Neuron (in vitro differentiated cells): Measurements from ENCODE around the gene PDE4C.

ENCODE experiments used
- H2AFZ ChIP-seq: one replicate; pipeline ENCODE4 v1.6.1; 2013; ENCODE audit warnings: low read depth, mild to moderate bottlenecking, inconsistent platforms, low read length, moderate library complexity
- H3K27me3 ChIP-seq: one replicate; pipeline ENCODE4 v1.6.1; 2013; ENCODE audit warnings: low read length; ENCODE audit not compliant: insufficient read depth
- H3K36me3 ChIP-seq: one replicate; pipeline ENCODE4 v1.6.1; 2013; ENCODE audit warnings: low read length; ENCODE audit not compliant: insufficient read depth
- H3K4me1 ChIP-seq: one replicate; pipeline ENCODE4 v1.6.1; 2013; ENCODE audit warnings: low read length; ENCODE audit not compliant: insufficient read depth
- H3K4me3 ChIP-seq: 2 replicates; pipeline ENCODE4 v1.5.1; 2013; ENCODE audit warnings: mild to moderate bottlenecking, low read length, moderate library complexity
- H3K9me3 ChIP-seq: one replicate; pipeline ENCODE4 v1.6.1; 2013; ENCODE audit warnings: low read length

The PDE4C gene

DNA sequence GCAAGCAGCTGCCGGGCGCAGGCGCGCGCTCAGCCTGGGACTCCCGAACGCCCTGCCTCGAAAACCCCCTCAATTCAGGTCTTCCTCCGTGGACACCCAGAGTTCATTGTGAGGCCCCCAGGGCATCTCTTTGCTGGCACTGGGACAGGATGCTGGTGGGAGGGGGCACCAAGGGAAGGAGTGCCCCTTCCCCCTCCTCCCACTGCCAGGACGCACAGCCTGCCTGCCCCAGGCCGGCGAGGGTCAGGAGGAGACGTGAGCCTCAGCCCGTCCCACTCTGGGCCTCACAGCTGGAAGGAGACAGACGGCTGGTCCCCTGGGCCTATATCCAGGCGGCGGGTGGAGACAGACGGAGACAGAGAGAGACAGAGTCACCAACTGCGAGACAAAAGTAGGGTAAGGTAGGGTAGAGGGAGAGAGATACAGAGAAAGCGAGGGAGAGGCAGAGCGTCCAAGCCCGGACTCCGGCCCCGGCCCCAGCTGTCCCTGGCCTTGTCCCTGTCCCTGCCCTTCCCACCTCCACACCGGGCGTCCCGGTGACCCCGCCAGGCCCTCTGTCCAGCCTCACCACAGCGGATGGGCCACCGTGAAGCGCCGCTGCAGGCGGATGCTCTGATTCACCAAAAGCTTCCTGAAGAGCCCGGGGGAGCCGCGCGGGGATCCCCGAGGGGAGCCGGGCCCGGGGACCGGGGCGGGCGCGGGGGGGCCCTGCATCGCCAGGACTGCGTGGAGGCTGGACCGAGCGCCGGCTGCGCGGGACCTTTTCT lies at the start of gene PDE4C:
Gene PDE4C, minus strand, starts transcription at position 737 of the 767 bp plus-strand sequence. Its CDS starts 23 bp downstream, at position 714.
- peaks cover 18% of the 10 kb centered on the region for H3K27me3 ChIP-seq
- no peak within 1 kb of the TSS for H3K4me3 ChIP-seq
- peaks cover 10% of the 10 kb centered on the region for H3K4me1 ChIP-seq
- H2AFZ ChIP-seq, result no peak within 1 kb of the TSS
- no peaks in the 10 kb centered on the region for H3K9me3 ChIP-seq
- no peaks in the 10 kb centered on the region for H3K36me3 ChIP-seq

DNA sequence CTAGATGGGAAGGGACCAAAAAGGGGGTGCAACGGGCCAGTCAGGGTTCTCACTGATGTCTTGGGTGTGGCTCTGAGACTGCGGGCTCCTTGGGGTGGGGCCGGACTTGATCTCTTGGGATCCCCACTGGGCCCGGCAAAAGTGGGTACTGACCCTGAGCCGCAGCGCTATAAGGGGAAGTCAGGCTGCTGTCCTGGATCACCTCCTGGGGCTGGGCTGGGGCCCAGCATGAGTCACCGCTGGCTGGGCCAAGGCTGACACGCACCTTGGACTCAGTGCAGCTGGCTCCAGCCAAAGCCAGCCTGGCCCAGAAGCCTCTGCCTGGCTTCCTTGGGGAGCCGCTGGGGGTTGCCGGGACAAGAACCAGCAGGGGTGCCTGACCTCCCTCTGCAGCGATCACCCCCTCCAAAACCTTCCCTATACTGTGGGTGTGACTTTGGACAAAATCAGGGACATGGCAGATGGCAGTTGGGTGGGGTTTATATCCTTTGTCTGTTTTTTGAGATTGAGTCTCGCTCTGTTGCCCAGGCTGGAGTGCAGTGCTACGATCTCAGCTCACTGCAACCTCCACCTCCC lies 48.6 kb upstream of the PDE4C start:
- Histone ChIP-seq H3K36me3 (peaks cover 15% of the 10 kb centered on the region), H3K9me3 (no peaks in the 10 kb centered on the region), H3K27me3 (no peaks in the 10 kb centered on the region), H3K4me1 (peaks cover 7% of the 10 kb centered on the region), H3K4me3 (no peak overlapping the region), H2AFZ (no peak overlapping the region)

DNA sequence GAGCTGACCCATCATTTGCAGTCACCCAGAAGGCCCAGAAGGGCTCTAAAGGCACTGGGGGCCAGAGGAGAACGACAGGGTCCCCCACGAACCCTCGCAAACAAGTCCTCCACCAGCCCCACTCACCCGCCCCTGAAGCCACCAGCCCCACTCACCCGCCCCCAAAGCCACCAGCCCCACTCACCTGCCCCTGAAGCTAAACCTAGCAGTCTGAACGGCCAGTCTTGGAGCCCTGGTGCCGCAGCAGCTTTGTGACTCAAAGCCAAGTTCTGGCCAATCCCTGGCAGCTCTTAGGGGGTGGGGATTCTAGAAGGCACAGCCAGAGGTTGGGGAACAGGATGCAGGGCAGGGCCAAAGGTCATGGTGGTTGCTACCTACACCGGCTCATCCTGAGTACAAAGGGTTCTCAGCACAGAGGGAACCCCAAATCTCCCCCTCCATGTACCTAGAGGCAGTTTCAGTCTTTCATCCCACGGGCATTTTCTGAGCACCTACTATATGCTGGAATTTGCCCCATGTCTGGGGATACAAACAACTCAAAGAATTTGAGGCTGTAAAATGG lies 48.1 kb upstream of the PDE4C start, which contains the start of gene IQCN:
Gene IQCN, minus strand, starts transcription at position 234 of the 562 bp plus-strand sequence. CDS start 4,974 bp downstream, outside the sequence.
- Histone ChIP-seq H3K36me3 (peaks cover 15% of the 10 kb centered on the region), H3K4me1 (peaks cover 7% of the 10 kb centered on the region), H3K9me3 (no peaks in the 10 kb centered on the region), H3K27me3 (no peaks in the 10 kb centered on the region), H3K4me3 (no peak within 1 kb of the TSS), H2AFZ (no peak within 1 kb of the TSS)

DNA sequence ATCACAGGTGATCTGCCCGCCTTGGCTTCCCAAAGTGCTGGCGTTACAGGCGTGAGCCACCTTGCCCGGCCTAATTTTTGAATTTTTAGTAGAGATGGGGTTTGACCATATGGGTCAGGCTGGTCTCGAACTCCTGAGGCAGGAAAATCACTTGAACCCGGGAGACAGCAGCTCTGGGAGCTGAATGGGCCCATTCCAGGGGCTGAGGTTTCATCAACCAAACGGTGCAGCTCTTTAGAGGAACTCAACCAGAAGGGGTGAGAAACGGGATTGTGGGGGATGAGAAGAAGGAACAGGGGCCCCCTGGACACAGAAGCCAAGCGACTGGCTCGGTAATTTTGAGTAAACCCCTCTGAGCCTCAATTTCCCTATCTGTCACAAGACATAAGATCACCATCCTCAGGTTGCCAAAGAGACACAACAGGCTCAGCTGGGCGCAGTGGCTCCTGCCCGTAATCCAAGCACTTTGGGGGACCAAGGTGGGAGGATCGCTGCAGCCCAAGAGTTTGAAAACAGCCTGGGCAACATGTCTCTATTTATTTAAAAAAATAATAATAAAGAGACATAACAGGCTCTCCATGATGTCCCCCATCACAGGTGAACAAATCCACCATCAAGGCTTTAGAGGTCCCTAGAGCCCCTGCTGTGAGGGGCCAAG lies 47.5 kb upstream of the PDE4C start:
- Histone ChIP-seq H2AFZ (no peak overlapping the region), H3K4me3 (no peak overlapping the region), H3K36me3 (peaks cover 10% of the 10 kb centered on the region), H3K9me3 (no peaks in the 10 kb centered on the region), H3K4me1 (peaks cover under 1% of the 10 kb centered on the region), H3K27me3 (no peaks in the 10 kb centered on the region)

DNA sequence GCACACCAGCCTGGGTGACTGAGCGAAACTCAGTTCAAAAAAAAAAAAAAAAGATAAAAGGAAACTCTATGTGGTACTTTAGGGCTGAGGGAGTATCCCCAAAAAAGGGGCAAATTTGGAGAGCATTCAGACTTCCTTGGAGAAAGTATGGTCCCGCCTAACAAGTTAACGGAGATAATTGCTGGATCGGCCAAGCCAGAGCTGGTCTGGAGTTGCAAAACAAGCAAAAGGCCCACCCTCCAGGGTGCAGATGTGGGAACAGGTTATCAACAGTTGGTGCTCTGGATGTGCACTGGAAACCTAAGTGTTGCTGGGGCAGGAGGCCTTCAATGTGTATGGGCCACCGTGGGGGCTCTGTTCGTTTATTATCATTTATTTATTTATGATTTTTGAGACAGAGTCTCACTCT lies 45.2 kb upstream of the PDE4C start:
- Histone ChIP-seq H3K4me1 (no peaks in the 10 kb centered on the region), H3K4me3 (no peak overlapping the region), H3K9me3 (no peaks in the 10 kb centered on the region), H2AFZ (no peak overlapping the region), H3K36me3 (peaks cover 14% of the 10 kb centered on the region), H3K27me3 (no peaks in the 10 kb centered on the region)

DNA sequence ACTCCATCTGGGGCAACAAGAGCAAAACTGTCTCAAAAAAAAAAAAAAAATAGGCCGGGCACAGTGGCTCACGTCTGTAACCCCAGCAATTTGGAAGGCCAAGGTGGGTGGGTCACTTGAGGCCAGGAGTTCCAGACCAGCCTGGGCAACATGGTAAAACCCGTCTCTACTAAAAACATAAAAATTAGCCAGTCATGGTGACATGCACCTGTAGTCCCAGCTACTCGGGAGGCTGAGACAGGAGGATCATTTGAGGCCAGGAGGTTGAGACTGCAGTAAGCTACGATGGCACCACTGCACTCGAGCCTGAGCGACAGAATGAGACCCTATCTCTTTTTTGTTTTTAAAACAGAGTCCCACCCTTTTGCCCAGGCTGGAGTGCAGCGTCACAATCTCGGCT lies 44.1 kb upstream of the PDE4C start:
- Histone ChIP-seq H3K27me3 (no peaks in the 10 kb centered on the region), H3K4me3 (no peak overlapping the region), H3K9me3 (no peaks in the 10 kb centered on the region), H2AFZ (no peak overlapping the region), H3K4me1 (no peaks in the 10 kb centered on the region), H3K36me3 (peaks cover 23% of the 10 kb centered on the region)

DNA sequence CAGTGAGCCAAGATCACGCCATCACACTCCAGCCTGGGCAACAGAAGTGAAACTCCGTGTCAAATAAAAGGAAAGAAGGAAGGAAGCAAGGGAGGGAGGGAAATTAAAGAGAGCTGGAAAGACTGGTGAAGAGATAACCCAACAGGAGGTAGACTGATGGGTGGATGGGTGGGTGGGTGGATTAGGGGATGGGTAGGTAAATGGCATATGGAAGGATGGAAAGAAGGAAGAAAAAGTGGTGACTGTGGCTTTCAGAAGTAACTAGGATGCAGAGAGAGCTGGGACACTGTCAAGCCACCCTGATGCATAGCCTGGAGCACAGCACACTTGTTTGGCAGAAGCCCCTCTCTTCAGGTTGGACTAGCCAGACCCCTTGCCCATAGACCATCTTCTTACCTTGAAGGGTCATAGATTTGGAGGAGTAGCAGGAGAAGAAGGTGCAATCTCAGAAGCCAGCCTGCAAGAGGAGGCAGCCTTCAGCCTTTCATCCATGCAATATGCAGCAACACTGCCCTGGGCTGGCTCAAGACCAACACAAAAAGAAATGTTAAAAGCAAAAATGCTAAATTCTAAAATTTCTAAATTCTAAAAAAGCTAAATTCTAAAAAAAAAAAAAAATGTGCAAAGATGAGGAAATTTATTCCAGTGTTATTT lies 43.0 kb upstream of the PDE4C start:
- H3K36me3 ChIP-seq, result peaks cover 23% of the 10 kb centered on the region
- no peaks in the 10 kb centered on the region for H3K4me1 ChIP-seq
- H3K27me3 ChIP-seq, result no peaks in the 10 kb centered on the region
- no peak overlapping the region for H2AFZ ChIP-seq
- H3K9me3 ChIP-seq, result peaks cover 4% of the 10 kb centered on the region
- no peak overlapping the region for H3K4me3 ChIP-seq

DNA sequence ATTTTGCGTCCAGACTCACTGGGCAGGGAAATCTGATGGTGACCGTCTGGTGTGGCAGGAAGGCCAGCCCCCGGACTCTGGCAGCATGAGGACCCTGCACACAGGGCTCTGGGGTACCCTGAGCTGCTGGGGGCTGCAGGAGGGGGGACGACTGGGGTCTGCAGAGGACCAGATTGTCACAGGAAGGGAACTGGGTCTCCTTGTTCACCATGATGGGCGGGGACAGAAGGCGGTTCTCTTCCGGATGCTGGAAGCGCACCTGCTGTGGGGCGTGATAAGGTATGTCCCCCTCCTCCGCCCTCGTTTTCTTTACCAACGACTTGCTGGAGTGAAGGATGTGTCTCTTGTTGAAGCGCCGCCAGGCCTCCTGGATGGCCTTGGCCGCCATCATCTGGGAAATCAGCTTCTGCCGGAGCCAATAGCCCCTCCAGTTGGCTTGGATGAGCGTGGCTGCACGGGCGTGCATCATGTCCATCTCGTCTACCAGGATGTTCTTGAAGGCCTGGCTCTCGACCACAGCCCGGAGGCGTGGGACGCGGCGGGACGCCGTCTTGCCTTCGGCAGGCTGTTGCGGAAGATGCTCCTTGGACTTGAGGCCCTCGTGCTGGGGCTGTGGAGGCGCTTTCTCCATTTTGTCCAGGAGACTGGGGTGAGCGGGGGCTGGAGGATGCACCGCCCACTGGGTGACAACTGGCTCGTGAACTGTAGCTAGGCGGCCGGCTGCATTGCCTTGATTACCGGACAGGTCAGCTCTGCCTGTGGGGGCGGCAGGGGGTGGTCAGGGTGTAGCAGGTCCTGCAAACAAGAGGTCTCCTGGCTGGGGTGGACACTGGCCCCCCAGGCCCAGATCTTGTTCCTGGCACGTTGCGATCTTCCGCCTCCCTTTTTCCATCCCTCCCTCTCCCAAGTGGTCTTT lies 40.8 kb upstream of the PDE4C start:
- H3K4me1 ChIP-seq, result no peaks in the 10 kb centered on the region
- H2AFZ ChIP-seq, result no peak overlapping the region
- peaks cover 4% of the 10 kb centered on the region for H3K9me3 ChIP-seq
- H3K4me3 ChIP-seq, result no peak overlapping the region
- H3K27me3 ChIP-seq, result no peaks in the 10 kb centered on the region
- peaks cover 23% of the 10 kb centered on the region for H3K36me3 ChIP-seq

DNA sequence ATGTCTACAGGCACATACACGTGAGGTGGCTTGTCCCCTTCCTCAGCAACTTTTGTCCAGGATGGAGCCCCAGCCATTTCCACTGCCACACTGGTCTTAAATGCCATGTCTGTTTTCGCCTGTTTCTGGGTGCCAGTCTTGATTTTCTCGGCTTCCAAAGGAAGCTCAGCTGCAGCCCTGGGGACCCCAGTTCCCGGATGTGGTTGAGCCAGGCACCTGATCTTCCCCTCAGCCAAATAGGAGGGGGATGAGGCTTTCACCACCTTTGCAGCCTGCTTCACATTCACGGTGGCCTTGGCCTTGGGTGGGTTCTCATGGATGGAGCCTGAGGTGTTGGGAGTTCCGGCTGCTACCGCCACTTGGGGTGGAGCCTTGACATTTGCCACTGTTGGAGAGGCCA lies 39.3 kb upstream of the PDE4C start:
- H3K27me3 ChIP-seq, result no peaks in the 10 kb centered on the region
- peaks cover 4% of the 10 kb centered on the region for H3K9me3 ChIP-seq
- no peak overlapping the region for H2AFZ ChIP-seq
- peaks cover 23% of the 10 kb centered on the region for H3K36me3 ChIP-seq
- H3K4me3 ChIP-seq, result no peak overlapping the region
- H3K4me1 ChIP-seq, result no peaks in the 10 kb centered on the region

DNA sequence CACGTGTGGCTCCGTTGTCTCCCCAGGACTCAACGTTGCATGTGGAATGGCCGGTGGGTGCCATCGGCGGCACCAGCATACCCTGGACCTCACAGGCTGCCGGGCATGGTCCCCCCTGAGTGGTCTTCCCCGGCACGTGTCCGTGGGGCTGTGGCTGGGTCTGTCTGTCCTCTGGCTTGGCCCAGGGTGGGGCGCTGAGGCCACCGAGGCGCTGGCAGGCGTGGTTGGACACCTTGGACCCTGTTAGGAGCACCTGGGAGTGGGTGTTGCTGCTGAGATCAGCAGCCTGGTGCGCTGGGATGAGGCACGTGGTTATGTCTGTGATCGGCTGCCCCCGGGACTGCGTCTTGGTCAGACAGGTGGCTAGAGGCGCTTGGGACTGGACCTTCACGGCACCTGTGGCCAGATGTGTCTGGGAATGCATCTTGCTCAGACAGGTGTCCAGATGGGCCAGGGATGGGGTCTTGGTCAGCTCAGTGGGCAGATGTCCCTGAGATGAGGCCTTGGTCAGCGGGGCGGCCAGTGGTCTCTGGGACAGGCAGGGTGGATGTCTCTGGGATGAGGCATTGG lies 38.8 kb upstream of the PDE4C start:
- H3K4me3 ChIP-seq, result no peak overlapping the region
- H2AFZ ChIP-seq, result no peak overlapping the region
- no peaks in the 10 kb centered on the region for H3K4me1 ChIP-seq
- no peaks in the 10 kb centered on the region for H3K27me3 ChIP-seq
- peaks cover 23% of the 10 kb centered on the region for H3K36me3 ChIP-seq
- peaks cover 4% of the 10 kb centered on the region for H3K9me3 ChIP-seq

DNA sequence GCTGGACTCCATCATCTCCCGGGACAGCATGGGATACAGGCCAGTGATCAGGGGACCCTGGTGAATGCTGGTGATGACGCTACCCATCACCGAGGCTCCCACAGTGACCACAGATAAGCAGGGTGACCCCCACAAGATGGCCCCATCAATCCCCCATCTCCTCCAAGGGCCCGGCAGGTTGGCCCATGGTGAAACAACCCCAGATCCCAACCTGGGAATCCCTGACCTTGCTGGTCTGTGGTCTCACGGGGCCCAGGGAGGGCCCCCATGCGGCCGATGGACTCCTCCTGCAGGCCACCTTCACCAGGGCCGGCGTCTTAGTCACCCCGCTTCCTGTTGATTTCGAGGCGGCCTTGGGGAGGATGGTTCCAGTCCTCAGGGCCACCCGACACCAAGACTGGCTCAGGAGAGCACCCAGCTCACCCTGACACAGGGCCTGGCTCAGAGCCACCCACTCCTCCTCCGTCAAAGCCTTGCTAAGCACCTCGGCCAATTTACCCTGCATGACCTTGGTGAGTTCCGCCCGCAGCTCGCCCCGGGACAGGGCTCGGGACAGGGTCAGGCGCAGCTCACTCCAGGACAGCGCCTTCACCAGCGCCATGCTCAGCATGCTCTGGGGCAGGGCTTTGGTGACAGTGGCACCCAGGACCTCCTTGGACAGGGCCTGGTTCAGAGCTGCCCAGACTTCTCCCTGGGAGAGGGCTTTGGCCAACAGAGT lies 38.1 kb upstream of the PDE4C start:
- Histone ChIP-seq H2AFZ (no peak overlapping the region), H3K36me3 (peaks cover 23% of the 10 kb centered on the region), H3K9me3 (peaks cover 4% of the 10 kb centered on the region), H3K4me1 (no peaks in the 10 kb centered on the region), H3K4me3 (no peak overlapping the region), H3K27me3 (no peaks in the 10 kb centered on the region)
